NCI-H748 (cell line): ENCODE results near the gene ANP32B.

Source experiments
- DNase-seq: peaks from one replicate; lab custom pipeline; 2025; ENCODE audit not compliant: unreplicated experiment; lab: John Stamatoyannopoulos, UW

ANP32B gene

DNA sequence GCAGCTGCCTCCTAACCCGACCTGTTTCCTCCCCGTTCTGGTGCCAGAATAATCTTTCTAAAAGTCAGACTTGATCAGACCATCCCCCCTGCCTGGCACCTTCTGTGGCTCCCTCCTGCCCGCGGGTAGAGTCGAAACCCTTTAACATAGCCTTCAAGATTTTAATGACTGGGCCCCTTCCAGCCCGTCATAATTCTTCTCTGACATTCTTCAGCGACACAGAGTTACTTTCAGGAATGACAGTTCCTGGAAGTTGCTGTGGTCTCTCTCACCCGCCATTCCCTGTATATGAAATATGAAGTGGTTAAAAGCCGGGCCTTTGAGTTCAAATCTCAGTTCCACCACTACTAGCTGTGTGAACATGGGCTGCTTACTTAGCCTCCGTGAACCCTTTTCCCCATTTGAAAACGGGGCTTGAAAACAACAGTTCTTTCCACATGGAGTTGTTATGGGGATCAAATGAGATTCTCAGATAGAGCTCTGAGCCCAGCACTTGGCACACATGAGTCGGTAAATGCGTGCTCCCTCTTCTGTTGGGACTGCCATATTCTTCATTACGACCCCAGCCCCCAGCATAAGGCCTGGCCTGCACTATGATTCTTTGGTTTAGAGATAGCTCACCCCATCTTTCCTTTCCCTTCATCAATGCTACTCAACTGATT is 74.1 kb downstream of the ANP32B start:
- DNase-seq = no peak

DNA sequence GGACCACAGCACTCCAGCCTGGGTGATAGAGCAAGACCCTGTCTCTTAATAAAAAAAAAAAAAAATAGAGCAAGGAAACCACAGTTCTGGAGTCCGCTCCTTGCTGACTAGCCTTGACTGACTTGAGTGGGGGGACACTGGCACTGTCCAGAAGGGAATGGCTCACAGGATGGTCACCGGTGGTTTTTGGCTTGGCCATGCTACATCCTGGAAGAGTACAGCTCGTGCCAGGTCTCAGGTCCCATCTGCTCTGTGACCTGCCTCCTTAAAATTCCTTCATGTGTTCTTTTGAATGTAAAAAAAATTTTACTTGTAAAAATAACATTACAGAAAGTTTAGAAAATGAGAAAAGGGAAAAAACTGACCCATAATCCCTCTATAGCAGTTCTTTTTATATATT is 79.0 kb downstream of the ANP32B start:
- no peak for DNase-seq

DNA sequence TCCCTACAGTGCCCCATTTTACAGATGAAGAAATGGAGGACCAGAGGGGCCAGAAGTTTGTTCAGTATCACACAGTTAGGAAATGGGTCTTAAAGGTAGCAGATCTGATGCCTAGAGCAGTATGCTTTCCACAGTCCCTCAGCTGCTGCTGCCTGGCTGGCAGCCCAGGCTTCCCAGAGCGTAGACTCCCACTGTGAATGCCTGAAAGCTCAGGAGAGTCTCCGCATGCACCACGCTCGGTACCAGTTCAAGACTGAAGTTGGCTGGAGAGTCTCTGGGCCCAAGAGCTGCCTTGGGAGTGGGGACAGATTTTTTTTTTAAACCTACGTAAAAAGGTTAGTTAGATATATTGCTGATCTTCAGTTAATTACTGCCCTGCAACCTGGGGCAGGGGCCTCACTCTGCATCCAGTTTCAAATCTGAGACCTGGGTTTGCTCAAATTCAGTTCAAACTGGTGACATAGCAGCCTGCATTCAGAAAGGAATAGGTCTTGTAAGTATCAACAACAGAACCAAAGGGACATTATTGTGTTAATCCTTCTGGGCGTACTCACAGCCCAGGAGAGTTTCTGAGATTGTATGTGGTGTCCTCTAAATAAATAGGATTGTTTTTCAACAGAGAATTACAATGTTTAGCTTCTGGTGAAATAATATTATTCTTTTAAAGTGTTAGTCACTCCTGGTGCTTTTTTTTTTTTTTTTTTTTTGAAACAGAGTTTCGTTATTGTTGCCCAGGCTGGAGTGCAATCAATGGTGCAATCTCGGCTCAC is 81.7 kb downstream of the ANP32B start:
- DNase-seq = no peak
